ENCODE measurements around the gene TOM1L2.

The TOM1L2 gene

DNA sequence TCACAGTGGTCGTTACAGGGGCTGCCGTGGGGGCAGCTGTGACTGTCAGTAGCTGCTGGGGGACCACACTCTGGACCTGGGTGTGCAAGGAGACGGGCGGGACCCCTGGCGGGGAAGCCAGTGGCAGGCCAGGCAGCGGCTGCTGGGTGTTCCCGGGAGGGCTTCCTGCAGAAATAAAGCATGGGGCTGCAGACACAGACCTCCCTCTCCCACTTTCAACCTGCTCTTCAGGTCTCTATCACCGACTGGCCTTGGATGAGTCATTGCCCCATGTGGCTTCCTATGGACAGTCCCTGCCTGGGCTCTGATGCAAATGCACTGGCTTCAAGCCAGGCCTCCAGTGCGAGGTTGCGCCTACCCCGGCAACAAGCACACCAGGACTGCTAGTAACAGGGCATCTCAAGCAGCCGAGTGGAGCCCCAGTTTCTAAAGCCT lies 152.6 kb downstream of the TOM1L2 start:
- H4K20me1 ChIP-seq (ENCODE audit: insufficient read depth, low read length), result peaks cover 20% of the 10 kb centered on the region
- no peaks in the 10 kb centered on the region for H3K9me3 ChIP-seq (ENCODE audit: insufficient read depth, low read length, severe bottlenecking)
- peaks cover 62% of the 10 kb centered on the region for H3K36me3 ChIP-seq (ENCODE audit: insufficient read depth, low read length)
- H2AFZ ChIP-seq (ENCODE audit: low read depth, low read length), result no peak overlapping the region
- H3K79me2 ChIP-seq (ENCODE audit: insufficient read depth, low read length), result peaks cover 28% of the 10 kb centered on the region
- no peak overlapping the region for H3K27ac ChIP-seq (ENCODE audit: low read length)
- H3K9ac ChIP-seq (ENCODE audit: low read depth, low read length), result no peak overlapping the region
- H3K4me2 ChIP-seq (ENCODE audit: insufficient read depth, low read length), result no peak overlapping the region
- DNase-seq (no peak), ATAC-seq (ENCODE audit: insufficient read depth, low read depth) (no peak)
- peaks cover 40% of the 10 kb centered on the region for H3K4me1 ChIP-seq (ENCODE audit: insufficient read depth, low read length)
- TF ChIP-seq, protein P1, sequence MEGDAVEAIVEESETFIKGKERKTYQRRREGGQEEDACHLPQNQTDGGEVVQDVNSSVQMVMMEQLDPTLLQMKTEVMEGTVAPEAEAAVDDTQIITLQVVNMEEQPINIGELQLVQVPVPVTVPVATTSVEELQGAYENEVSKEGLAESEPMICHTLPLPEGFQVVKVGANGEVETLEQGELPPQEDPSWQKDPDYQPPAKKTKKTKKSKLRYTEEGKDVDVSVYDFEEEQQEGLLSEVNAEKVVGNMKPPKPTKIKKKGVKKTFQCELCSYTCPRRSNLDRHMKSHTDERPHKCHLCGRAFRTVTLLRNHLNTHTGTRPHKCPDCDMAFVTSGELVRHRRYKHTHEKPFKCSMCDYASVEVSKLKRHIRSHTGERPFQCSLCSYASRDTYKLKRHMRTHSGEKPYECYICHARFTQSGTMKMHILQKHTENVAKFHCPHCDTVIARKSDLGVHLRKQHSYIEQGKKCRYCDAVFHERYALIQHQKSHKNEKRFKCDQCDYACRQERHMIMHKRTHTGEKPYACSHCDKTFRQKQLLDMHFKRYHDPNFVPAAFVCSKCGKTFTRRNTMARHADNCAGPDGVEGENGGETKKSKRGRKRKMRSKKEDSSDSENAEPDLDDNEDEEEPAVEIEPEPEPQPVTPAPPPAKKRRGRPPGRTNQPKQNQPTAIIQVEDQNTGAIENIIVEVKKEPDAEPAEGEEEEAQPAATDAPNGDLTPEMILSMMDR (IDR thresholded peaks at IDR 0.05; ENCODE audit: borderline replicate concordance, extremely low read depth, low read length, poor library complexity, severe bottlenecking), result no peak
- TF ChIP-seq EZH2 (IDR thresholded peaks at IDR 0.05; ENCODE audit: borderline replicate concordance, low read depth, low read length, severe bottlenecking), result no peak
- no peaks in the 10 kb centered on the region for H3K27me3 ChIP-seq (ENCODE audit: insufficient read depth, low read length, poor library complexity)
- H3K4me3 ChIP-seq (ENCODE audit: low read depth in 1 of 2, low read length in 2 of 2), result no peak overlapping the region

DNA sequence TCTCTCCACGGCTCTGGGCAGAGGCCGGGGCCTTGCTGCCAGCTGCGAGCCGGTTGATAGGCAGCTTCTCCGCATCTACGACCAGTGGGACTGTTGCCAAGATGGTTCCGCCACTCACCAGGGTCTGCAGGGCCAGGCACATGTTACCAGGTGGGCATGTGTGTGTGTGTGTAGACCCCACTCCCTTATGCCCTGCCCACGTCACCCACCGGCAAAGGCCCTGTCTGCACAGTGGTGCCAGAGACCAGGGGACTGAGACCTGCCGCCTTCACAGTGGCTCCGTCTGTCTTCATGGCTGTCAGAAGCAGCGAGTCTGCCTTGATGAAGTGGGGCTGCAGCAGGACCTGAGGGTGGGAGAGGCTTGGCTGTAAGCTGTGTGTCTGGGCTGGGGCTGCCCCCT lies 153.1 kb downstream of the TOM1L2 start:
- H2AFZ ChIP-seq (ENCODE audit: low read depth, low read length), result no peak overlapping the region
- H3K27ac ChIP-seq (ENCODE audit: low read length), result no peak overlapping the region
- DNase-seq, result no peak
- H3K36me3 ChIP-seq (ENCODE audit: insufficient read depth, low read length), result peaks cover 67% of the 10 kb centered on the region
- no peak overlapping the region for H3K4me2 ChIP-seq (ENCODE audit: insufficient read depth, low read length)
- peaks cover 23% of the 10 kb centered on the region for H4K20me1 ChIP-seq (ENCODE audit: insufficient read depth, low read length)
- no peak for ATAC-seq (ENCODE audit: insufficient read depth, low read depth)
- H3K79me2 ChIP-seq (ENCODE audit: insufficient read depth, low read length), result peaks cover 28% of the 10 kb centered on the region
- no peak overlapping the region for H3K9ac ChIP-seq (ENCODE audit: low read depth, low read length)
- peaks cover 35% of the 10 kb centered on the region for H3K4me1 ChIP-seq (ENCODE audit: insufficient read depth, low read length)
- H3K27me3 ChIP-seq (ENCODE audit: insufficient read depth, low read length, poor library complexity), result no peaks in the 10 kb centered on the region
- no peaks in the 10 kb centered on the region for H3K9me3 ChIP-seq (ENCODE audit: insufficient read depth, low read length, severe bottlenecking)
- no peak overlapping the region for H3K4me3 ChIP-seq (ENCODE audit: low read depth in 1 of 2, low read length in 2 of 2)
- TF ChIP-seq, protein P1 (IDR thresholded peaks at IDR 0.05; ENCODE audit: borderline replicate concordance, extremely low read depth, low read length, poor library complexity, severe bottlenecking), result no peak
- TF ChIP-seq EZH2 (IDR thresholded peaks at IDR 0.05; ENCODE audit: borderline replicate concordance, low read depth, low read length, severe bottlenecking), result no peak

DNA sequence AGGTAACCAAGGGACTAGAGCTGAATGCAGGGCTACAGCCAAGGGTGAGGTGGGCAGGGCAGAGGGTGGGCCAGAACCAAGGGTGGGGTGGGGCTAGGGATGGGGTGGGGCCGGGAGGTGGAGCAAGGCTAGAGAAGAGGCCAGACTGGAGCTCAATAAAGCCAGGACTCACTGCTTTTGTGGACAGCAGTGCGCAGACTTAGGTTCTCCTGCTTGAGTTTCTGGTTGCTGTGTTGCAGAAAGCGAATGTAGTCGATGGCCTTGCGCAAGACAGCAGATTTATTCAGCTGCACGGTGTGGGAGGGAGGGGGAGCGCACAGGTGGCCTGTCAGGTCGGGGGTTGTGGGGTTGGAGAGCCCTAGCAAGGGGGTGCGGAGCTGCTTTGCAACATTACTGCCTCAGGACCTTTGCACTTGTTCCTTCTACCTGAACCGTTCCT lies 154.1 kb downstream of the TOM1L2 start:
- TF ChIP-seq EZH2 (IDR thresholded peaks at IDR 0.05; ENCODE audit: borderline replicate concordance, low read depth, low read length, severe bottlenecking), result no peak
- TF ChIP-seq, protein P1 (IDR thresholded peaks at IDR 0.05; ENCODE audit: borderline replicate concordance, extremely low read depth, low read length, poor library complexity, severe bottlenecking), result no peak
- ATAC-seq (ENCODE audit: insufficient read depth, low read depth) (no peak), DNase-seq (no peak)
- H3K4me1 ChIP-seq (ENCODE audit: insufficient read depth, low read length), result peaks cover 27% of the 10 kb centered on the region
- no peak overlapping the region for H2AFZ ChIP-seq (ENCODE audit: low read depth, low read length)
- peaks cover 23% of the 10 kb centered on the region for H4K20me1 ChIP-seq (ENCODE audit: insufficient read depth, low read length)
- no peaks in the 10 kb centered on the region for H3K27me3 ChIP-seq (ENCODE audit: insufficient read depth, low read length, poor library complexity)
- H3K27ac ChIP-seq (ENCODE audit: low read length), result no peak overlapping the region
- no peak overlapping the region for H3K4me3 ChIP-seq (ENCODE audit: low read depth in 1 of 2, low read length in 2 of 2)
- H3K9me3 ChIP-seq (ENCODE audit: insufficient read depth, low read length, severe bottlenecking), result no peaks in the 10 kb centered on the region
- H3K9ac ChIP-seq (ENCODE audit: low read depth, low read length), result no peak overlapping the region
- no peak overlapping the region for H3K4me2 ChIP-seq (ENCODE audit: insufficient read depth, low read length)
- peaks cover 77% of the 10 kb centered on the region for H3K36me3 ChIP-seq (ENCODE audit: insufficient read depth, low read length)
- H3K79me2 ChIP-seq (ENCODE audit: insufficient read depth, low read length), result peaks cover 23% of the 10 kb centered on the region

DNA sequence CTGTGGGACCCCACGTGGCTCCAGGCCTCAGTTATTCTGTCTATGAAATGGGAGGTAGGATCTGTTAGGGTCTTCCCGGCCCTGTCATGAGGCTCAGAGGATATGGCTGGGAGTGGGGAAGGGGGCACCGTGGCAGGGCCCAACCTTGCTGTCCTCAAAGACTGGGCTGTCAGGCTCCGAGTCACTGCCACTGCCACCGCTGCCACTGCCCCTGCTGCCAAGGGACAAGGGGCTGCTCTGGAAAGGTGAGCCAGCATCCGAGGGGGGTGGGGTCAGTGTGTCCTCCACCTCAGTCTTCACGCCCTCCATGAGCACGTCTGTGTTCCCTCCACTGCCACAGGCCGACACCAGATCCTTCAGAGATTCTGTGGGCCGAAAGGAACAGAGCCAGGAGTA lies 154.7 kb downstream of the TOM1L2 start:
- Histone ChIP-seq H3K9me3 (ENCODE audit: insufficient read depth, low read length, severe bottlenecking) (no peaks in the 10 kb centered on the region), H3K79me2 (ENCODE audit: insufficient read depth, low read length) (peaks cover 17% of the 10 kb centered on the region), H3K27me3 (ENCODE audit: insufficient read depth, low read length, poor library complexity) (no peaks in the 10 kb centered on the region), H3K4me3 (ENCODE audit: low read depth in 1 of 2, low read length in 2 of 2) (no peak overlapping the region), H3K4me1 (ENCODE audit: insufficient read depth, low read length) (peaks cover 22% of the 10 kb centered on the region), H3K4me2 (ENCODE audit: insufficient read depth, low read length) (no peak overlapping the region), H3K27ac (ENCODE audit: low read length) (no peak overlapping the region), H3K36me3 (ENCODE audit: insufficient read depth, low read length) (peaks cover 82% of the 10 kb centered on the region), H4K20me1 (ENCODE audit: insufficient read depth, low read length) (peaks cover 27% of the 10 kb centered on the region), H2AFZ (ENCODE audit: low read depth, low read length) (no peak overlapping the region), H3K9ac (ENCODE audit: low read depth, low read length) (no peak overlapping the region)
- ATAC-seq (ENCODE audit: insufficient read depth, low read depth), result no peak
- no peak for TF ChIP-seq EZH2 (IDR thresholded peaks at IDR 0.05; ENCODE audit: borderline replicate concordance, low read depth, low read length, severe bottlenecking)
- TF ChIP-seq, protein P1 (IDR thresholded peaks at IDR 0.05; ENCODE audit: borderline replicate concordance, extremely low read depth, low read length, poor library complexity, severe bottlenecking), result no peak
- DNase-seq, result no peak
